AG08395 (cell line): ENCODE measurements around the gene NUPR1.
A peak's percentile ranks its signal among the peaks of the same experiment; 100 is the strongest.
"Not testable (repeated sequence)": the region's sequence is repeated elsewhere in the genome, so short reads cannot be mapped to it uniquely, and the experiment has no call there.

ENCODE experiments used
- DNase-seq: peaks from one replicate; pipeline ENCODE4 v3.0.0; 2012; ENCODE audit warnings: mixed read lengths, low spot score

Gene NUPR1

GRCh38 chr16:28498666-28499381 is 40.0 kb downstream of the NUPR1 start:
- no peak for DNase-seq

GRCh38 chr16:28497861-28498599 is 40.7 kb downstream of the NUPR1 start:
- no peak for DNase-seq

- DNase-seq = no peak
Observed at GRCh38 chr16:28497386-28497785, 41.4 kb downstream of the NUPR1 start.

- DNase-seq = no peak
Observed at GRCh38 chr16:28496844-28497243, 41.9 kb downstream of the NUPR1 start.

- DNase-seq = no peak
Observed at GRCh38 chr16:28495795-28496749, 42.7 kb downstream of the NUPR1 start.

- DNase-seq = no peak
Observed at GRCh38 chr16:28495098-28495793, 43.5 kb downstream of the NUPR1 start.

GRCh38 chr16:28494121-28494851 is 44.5 kb downstream of the NUPR1 start, which contains the start of gene APOBR:
Gene APOBR (plus strand): TSS chr16:28494643. CDS start chr16:28494682, 39 bp downstream.
- no peak for DNase-seq

GRCh38 chr16:28492511-28492910 is 46.3 kb downstream of the NUPR1 start:
- no peak for DNase-seq

- DNase-seq = peak; percentile 95
Observed at GRCh38 chr16:28491970-28492474, 46.8 kb downstream of the NUPR1 start, which contains the start of gene CLN3. Gene CLN3 (minus strand): TSS chr16:28492074. CDS start chr16:28491759, 315 bp downstream.

GRCh38 chr16:28491230-28491969 is 47.4 kb downstream of the NUPR1 start:
- peak; percentile 28 for DNase-seq

GRCh38 chr16:28486266-28486665 is 52.5 kb downstream of the NUPR1 start:
- DNase-seq = no peak

- not testable (repeated sequence) for DNase-seq
Observed at GRCh38 chr16:28483361-28483760, 55.4 kb downstream of the NUPR1 start.
